BLaER1 treated with 17β-estradiol and CSF1 and Interleukin-3, amounts not matched to agents 10 nM and 100 nM (cell line): Measurements from ENCODE around the gene SEC14L2.
"Not testable (repeated sequence)": the region's sequence is repeated elsewhere in the genome, so short reads cannot be mapped to it uniquely, and the experiment has no call there.

Experiments
- H3K27ac ChIP-seq, 11 experiments: shearing (Covaris generic); formaldehyde crosslinking; 2 replicates each; pipeline ENCODE4 v1.8.1; 2022
- H3K27me3 ChIP-seq, 11 experiments: shearing (Covaris generic); formaldehyde crosslinking; 2 replicates each; pipeline ENCODE4 v1.8.1; 2022
- H3K36me3 ChIP-seq, 11 experiments: shearing (Covaris generic); formaldehyde crosslinking; 2 replicates each; pipeline ENCODE4 v1.8.1; 2022
- H3K4me1 ChIP-seq, 10 experiments: shearing (Covaris generic); formaldehyde crosslinking; 2 replicates each; pipeline ENCODE4 v1.8.1; 2022
- H3K4me2 ChIP-seq, 11 experiments: shearing (Covaris generic); formaldehyde crosslinking; 2 replicates each; pipeline ENCODE4 v1.8.1; 2022
- H3K4me3 ChIP-seq, 10 experiments: shearing (Covaris generic); formaldehyde crosslinking; 2 replicates each; pipeline ENCODE4 v1.8.1; 2022
- H3K9ac ChIP-seq, 11 experiments: shearing (Covaris generic); formaldehyde crosslinking; 2 replicates each; pipeline ENCODE4 v1.8.1; 2022
- H3K9me3 ChIP-seq, 11 experiments: shearing (Covaris generic); formaldehyde crosslinking; replicated peaks in 1 of 11; 2 replicates each; pipeline ENCODE4 v1.8.1; 2022
- H4K20me1 ChIP-seq, 11 experiments: shearing (Covaris generic); formaldehyde crosslinking; 2 replicates each; pipeline ENCODE4 v1.8.1; 2022
- Cebpa-rat ChIP-seq, 11 experiments: shearing (Covaris generic); IDR thresholded peaks; 2 replicates each; pipeline ENCODE4 v1.8.1; 2022

SEC14L2 gene

GRCh38 chr22:30393885-30394284 lies 2.9 kb upstream of the SEC14L2 start:
- Histone ChIP-seq H3K27me3 (peaks cover 0 to 17% (median 4%) of the 10 kb centered on the region in 11 experiments; a peak in 11 of 22 replicates), H4K20me1 (peaks cover 0 to 11% (median 0%) of the 10 kb centered on the region in 11 experiments; a peak in 6 of 22 replicates), H3K27ac (no peak overlapping the region), H3K4me3 (no peak overlapping the region), H3K4me1 (peaks cover 56 to 67% (median 63%) of the 10 kb centered on the region in 10 experiments), H3K9ac (no peak overlapping the region), H3K36me3 (no peaks in the 10 kb centered on the region), H3K9me3 (peaks cover 0 to 10% (median 0%) of the 10 kb centered on the region in 11 experiments; a peak in 8 of 22 replicates), H3K4me2 (peak overlapping the region; percentile 57 to 88 (median 79); a peak in 18 of 22 replicates)
- no peak for TF ChIP-seq Cebpa-rat (IDR thresholded peaks at IDR 0.05)

- H3K9me3 ChIP-seq = no peaks in the 10 kb centered on the region
- H3K4me1 ChIP-seq = peaks cover 37 to 49% (median 43%) of the 10 kb centered on the region in 10 experiments
- no peak for TF ChIP-seq Cebpa-rat (IDR thresholded peaks at IDR 0.05)
- H4K20me1 ChIP-seq = peaks cover 0 to 23% (median 0%) of the 10 kb centered on the region in 11 experiments; a peak in 7 of 22 replicates
- H3K27me3 ChIP-seq = peaks cover 0 to 17% (median 4%) of the 10 kb centered on the region in 11 experiments; a peak in 11 of 22 replicates
- peak overlapping the region; percentile 60 to 81 (median 76) for H3K9ac ChIP-seq
- H3K4me3 ChIP-seq = peak overlapping the region; percentile 59 to 78 (median 67)
- peaks cover 0 to 8% (median 0%) of the 10 kb centered on the region in 11 experiments; a peak in 2 of 22 replicates for H3K36me3 ChIP-seq
- peak overlapping the region in 3 of 11 experiments; percentile 2 to 37 (median 3); a peak in 1 of 22 replicates for H3K27ac ChIP-seq
- peak overlapping the region; percentile 86 to 99 (median 94) for H3K4me2 ChIP-seq
These were observed 1.1 kb downstream of the SEC14L2 start for GRCh38 chr22:30397656-30398635.

GRCh38 chr22:30398685-30399680 lies 2.2 kb downstream of the SEC14L2 start:
- peaks cover 0 to 23% (median 0%) of the 10 kb centered on the region in 11 experiments; a peak in 7 of 22 replicates for H4K20me1 ChIP-seq
- H3K36me3 ChIP-seq = peaks cover 0 to 8% (median 0%) of the 10 kb centered on the region in 11 experiments; a peak in 2 of 22 replicates
- no peak overlapping the region for H3K4me3 ChIP-seq
- peaks cover 28 to 45% (median 35%) of the 10 kb centered on the region in 10 experiments for H3K4me1 ChIP-seq
- peak overlapping the region in 2 of 11 experiments; percentile 70 to 79; a peak in 2 of 22 replicates for H3K9ac ChIP-seq
- no peaks in the 10 kb centered on the region for H3K9me3 ChIP-seq
- H3K4me2 ChIP-seq = peak overlapping the region; percentile 86 to 99 (median 94)
- TF ChIP-seq Cebpa-rat (IDR thresholded peaks at IDR 0.05) = no peak
- H3K27ac ChIP-seq = no peak overlapping the region
- peaks cover 0 to 17% (median 4%) of the 10 kb centered on the region in 11 experiments; a peak in 11 of 22 replicates for H3K27me3 ChIP-seq

GRCh38 chr22:30399718-30400117 lies 2.9 kb downstream of the SEC14L2 start:
- Histone ChIP-seq H3K27ac (no peak overlapping the region), H3K9me3 (no peaks in the 10 kb centered on the region), H3K4me1 (peaks cover 28 to 45% (median 35%) of the 10 kb centered on the region in 10 experiments), H3K4me2 (no peak overlapping the region), H4K20me1 (peaks cover 0 to 23% (median 0%) of the 10 kb centered on the region in 11 experiments; a peak in 7 of 22 replicates), H3K36me3 (peaks cover 0 to 8% (median 0%) of the 10 kb centered on the region in 11 experiments; a peak in 2 of 22 replicates), H3K4me3 (no peak overlapping the region), H3K27me3 (peaks cover 0 to 17% (median 4%) of the 10 kb centered on the region in 11 experiments; a peak in 11 of 22 replicates), H3K9ac (no peak overlapping the region)
- TF ChIP-seq Cebpa-rat (IDR thresholded peaks at IDR 0.05) = no peak

GRCh38 chr22:30400159-30400558 lies 3.3 kb downstream of the SEC14L2 start:
- no peak for TF ChIP-seq Cebpa-rat (IDR thresholded peaks at IDR 0.05)
- H3K9me3 ChIP-seq = no peaks in the 10 kb centered on the region
- H3K36me3 ChIP-seq = peaks cover 0 to 8% (median 0%) of the 10 kb centered on the region in 11 experiments; a peak in 3 of 22 replicates
- H3K27ac ChIP-seq = no peak overlapping the region
- H4K20me1 ChIP-seq = peaks cover 0 to 23% (median 0%) of the 10 kb centered on the region in 11 experiments; a peak in 7 of 22 replicates
- H3K9ac ChIP-seq = no peak overlapping the region
- peaks cover 28 to 45% (median 35%) of the 10 kb centered on the region in 10 experiments for H3K4me1 ChIP-seq
- H3K4me3 ChIP-seq = no peak overlapping the region
- no peak overlapping the region for H3K4me2 ChIP-seq
- peaks cover 0 to 17% (median 4%) of the 10 kb centered on the region in 11 experiments; a peak in 11 of 22 replicates for H3K27me3 ChIP-seq

GRCh38 chr22:30401024-30401423 lies 4.2 kb downstream of the SEC14L2 start:
- H3K9me3 ChIP-seq, H3K27ac ChIP-seq, H3K4me3 ChIP-seq, H3K4me2 ChIP-seq, H3K9ac ChIP-seq: not testable (repeated sequence)
- Histone ChIP-seq H3K36me3 (peaks cover 0 to 10% (median 0%) of the 10 kb centered on the region in 11 experiments; a peak in 5 of 22 replicates), H3K4me1 (peaks cover 27 to 45% (median 33%) of the 10 kb centered on the region in 10 experiments), H3K27me3 (peaks cover 0 to 17% (median 4%) of the 10 kb centered on the region in 11 experiments; a peak in 11 of 22 replicates), H4K20me1 (peaks cover 0 to 23% (median 3%) of the 10 kb centered on the region in 11 experiments; a peak in 7 of 22 replicates)

- Histone ChIP-seq H3K4me1 (peaks cover 19 to 39% (median 23%) of the 10 kb centered on the region in 10 experiments), H3K4me2 (peak overlapping the region in 4 of 11 experiments; percentile 3 to 88 (median 71); a peak in 6 of 22 replicates), H3K9me3 (no peaks in the 10 kb centered on the region), H3K9ac (peak overlapping the region in 3 of 11 experiments; percentile 24 to 49 (median 39); a peak in 4 of 22 replicates), H3K4me3 (no peak overlapping the region), H4K20me1 (peaks cover 0 to 23% (median 3%) of the 10 kb centered on the region in 11 experiments; a peak in 7 of 22 replicates), H3K27me3 (peaks cover 0 to 16% (median 4%) of the 10 kb centered on the region in 11 experiments; a peak in 11 of 22 replicates), H3K27ac (0 out of 22 replicates have a peak overlapping the region, but pooled peaks of 1 of the 11 experiments have one; percentile 43), H3K36me3 (peaks cover 0 to 22% (median 11%) of the 10 kb centered on the region in 11 experiments; a peak in 17 of 22 replicates)
- TF ChIP-seq Cebpa-rat (IDR thresholded peaks at IDR 0.05) = no peak
These were observed 5.4 kb downstream of the SEC14L2 start for GRCh38 chr22:30402028-30402765.

GRCh38 chr22:30402766-30403104 lies 5.9 kb downstream of the SEC14L2 start:
- Histone ChIP-seq H3K9ac (peak overlapping the region in 1 of 11 experiments; percentile 39; a peak in 1 of 22 replicates), H3K36me3 (peaks cover 5 to 27% (median 16%) of the 10 kb centered on the region in 11 experiments; a peak in 18 of 22 replicates), H3K4me2 (peak overlapping the region in 3 of 11 experiments; percentile 62 to 88 (median 80); a peak in 5 of 22 replicates), H3K27me3 (peaks cover 0 to 10% (median 1%) of the 10 kb centered on the region in 11 experiments; a peak in 9 of 22 replicates), H4K20me1 (peaks cover 0 to 23% (median 3%) of the 10 kb centered on the region in 11 experiments; a peak in 7 of 22 replicates), H3K4me1 (peaks cover 13 to 34% (median 18%) of the 10 kb centered on the region in 10 experiments)
- H3K27ac ChIP-seq, H3K9me3 ChIP-seq, H3K4me3 ChIP-seq: not testable (repeated sequence)
